Motor neuron (in vitro differentiated cells): Measurements from ENCODE around the gene POU2AF1. TPM values are rescaled to one million over a fixed set of nuclear protein-coding genes. Genes with fewer than 3 reads are reported as not detected.

Experiments used
- ATAC-seq, 8 experiments: fragments of 200-7000 bp; cut with Tn5 transposase; replicated peaks in 6 of 8; 2 replicates each; pipeline ENCODE4 v1.8.0; 2021; ENCODE audit warnings: mild to moderate bottlenecking in 8 of 8, moderate library complexity in 8 of 8
- H3K27ac ChIP-seq, 2 donors: fragments of 250-450 bp; sonication (Bioruptor Pico); 2 replicates each; pipeline ENCODE4 v1.9.0; 2021; ENCODE audit warnings: antibody characterized with exemption in 2 of 2, mild to moderate bottlenecking in 2 of 2, moderate library complexity in 1 of 2
- H3K4me1 ChIP-seq, 2 donors: fragments of 250-450 bp; sonication (Bioruptor Pico); replicated peaks in 1 of 2; 2 replicates each; pipeline ENCODE4 v1.6.1; 2021; ENCODE audit warnings: antibody characterized with exemption in 2 of 2, mild to moderate bottlenecking in 2 of 2, moderate library complexity in 1 of 2
- H3K4me3 ChIP-seq, 5 donors: fragments of 250-450 bp; sonication (Bioruptor Pico); 2 replicates each; pipeline ENCODE4 v1.9.0; 2021; ENCODE audit warnings: antibody characterized with exemption in 5 of 5, mild to moderate bottlenecking in 5 of 5, moderate library complexity in 4 of 5
- WGBS, 10 experiments: fragments of 450-650 bp; shearing (Covaris generic); methylation state at CpG; one replicate each; pipeline ENCODE4 v1.0.0; 2022; 5-methylcytosine and 5-hydroxymethylcytosine counted together
- in situ Hi-C, 9 experiments: fragments of 400-800 bp; cut with MboI; loops; one replicate each; pipeline ENCODE4 v1.15.0; 2021; ENCODE audit warnings: low sequenced_read_pairs in 9 of 9, low pct_unique_long_range_greater_than_20kb in 2 of 9; ENCODE audit not compliant: unreplicated experiment in 9 of 9
- total RNA-seq, 8 experiments: library from RNA; unstranded; fragments of 300-600 nt; gene quantifications; 2 replicates each; pipeline versions ENCODE4 v1.2.3 to v1.2.4, GENCODE V29; 2022

Gene POU2AF1
- total RNA-seq, 8 experiments from 2014 or later = 0.05 to 1.0 (median 0.35) TPM; not detected in 2

DNA sequence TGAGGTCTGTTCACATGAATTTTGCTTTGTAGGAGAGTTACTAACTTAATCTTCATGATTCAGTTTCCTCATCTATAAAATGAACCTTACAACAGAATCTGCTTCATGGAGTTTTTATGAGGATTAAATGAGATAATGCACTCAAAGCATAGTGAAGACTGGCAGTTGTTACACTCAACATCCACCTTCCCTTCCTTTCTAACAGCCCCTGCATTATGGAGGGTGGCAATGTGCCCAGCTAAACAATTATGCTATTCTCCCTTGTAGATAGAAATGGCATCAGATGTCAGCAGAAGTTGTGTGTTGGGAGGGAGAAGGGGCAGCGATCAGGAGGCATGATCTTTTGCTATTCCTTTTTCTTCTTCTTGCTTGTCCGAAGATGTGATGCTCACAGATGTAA lies 6.5 kb downstream of the POU2AF1 start:
- in situ Hi-C loops = no loop called here
- no peak overlapping the region for H3K4me3 ChIP-seq
- H3K4me1 ChIP-seq = no peaks in the 10 kb centered on the region
- ATAC-seq = no peak
- no peak overlapping the region for H3K27ac ChIP-seq
- WGBS, 10 experiments = 57 to 92% (median 73%) methylated on average over 1 to 2 of the region's 2 CpGs; no CpG with 5 or more reads in 3 of the 10 experiments

DNA sequence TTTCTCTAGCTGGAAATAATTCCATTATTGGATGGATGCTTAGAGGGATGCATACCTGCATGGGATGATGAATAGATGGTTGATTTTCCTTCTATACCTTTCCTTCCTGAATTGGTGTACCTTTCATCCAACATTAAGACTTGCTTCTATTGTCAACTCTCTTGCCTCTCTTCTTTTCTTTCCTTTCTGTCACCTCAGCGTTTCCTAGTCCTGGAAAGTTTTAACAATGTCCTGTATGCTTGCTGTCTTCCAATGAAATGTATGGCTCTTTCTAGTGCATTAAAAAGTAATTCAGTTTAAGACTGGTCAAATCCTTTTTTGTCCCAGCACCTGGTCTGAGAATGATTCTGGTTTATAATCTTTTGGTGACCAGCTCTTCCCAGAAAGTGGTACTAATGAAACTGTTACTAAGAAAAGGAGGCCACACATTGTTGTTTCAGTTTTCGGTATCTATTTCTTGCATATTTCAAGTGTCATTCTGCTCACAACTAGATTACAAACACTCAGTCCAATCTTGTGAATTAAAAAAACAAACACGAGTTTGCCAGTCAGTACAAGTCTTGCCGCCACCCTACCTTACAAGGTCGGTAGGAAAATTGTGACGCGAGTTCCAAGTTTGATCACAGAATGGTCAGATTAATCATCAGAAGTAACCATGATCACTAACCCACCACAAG lies 8.0 kb downstream of the POU2AF1 start:
- Histone ChIP-seq H3K27ac (no peak overlapping the region), H3K4me3 (no peak overlapping the region), H3K4me1 (no peaks in the 10 kb centered on the region)
- ATAC-seq = no peak
- WGBS, 10 experiments = 36 to 86% (median 73%) methylated on average over 1 to 7 of the region's 7 CpGs
- in situ Hi-C loops = no loop called here

DNA sequence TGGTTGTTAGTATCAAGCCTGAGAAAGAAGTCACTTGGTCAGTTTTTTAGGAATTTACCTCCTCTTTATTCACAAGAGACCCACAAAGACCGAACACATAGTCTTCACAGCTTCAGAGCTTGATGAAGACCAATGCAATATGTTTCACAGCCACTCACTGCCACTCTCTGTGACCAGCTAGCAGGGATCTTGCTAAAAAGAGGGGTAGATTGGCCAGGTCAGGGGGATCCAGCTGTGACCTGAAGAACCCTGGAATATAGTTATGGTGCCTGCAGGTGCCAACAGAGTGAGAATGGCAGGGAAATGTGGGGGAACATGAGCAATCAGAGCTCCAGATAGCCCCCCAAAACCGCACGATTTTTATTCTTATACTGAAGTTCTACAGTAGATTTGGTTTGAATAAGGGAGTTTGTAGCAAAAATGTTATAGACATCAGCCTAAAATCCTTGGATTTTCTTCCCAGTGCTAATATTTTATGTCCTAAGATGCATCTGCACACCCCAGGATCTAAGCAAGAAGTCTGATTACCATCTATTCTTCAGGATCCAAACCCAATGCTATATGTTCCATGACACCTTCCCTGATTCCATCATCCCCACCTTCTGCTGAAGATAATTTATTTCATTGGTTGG lies 8.7 kb downstream of the POU2AF1 start:
- 43 to 88% (median 63%) methylated on average over 1 to 3 of the region's 3 CpGs; no CpG with 5 or more reads in 2 of the 10 experiments for WGBS, 10 experiments
- in situ Hi-C loops = no loop called here
- Histone ChIP-seq H3K4me1 (no peaks in the 10 kb centered on the region), H3K27ac (no peak overlapping the region), H3K4me3 (no peak overlapping the region)
- no peak for ATAC-seq

DNA sequence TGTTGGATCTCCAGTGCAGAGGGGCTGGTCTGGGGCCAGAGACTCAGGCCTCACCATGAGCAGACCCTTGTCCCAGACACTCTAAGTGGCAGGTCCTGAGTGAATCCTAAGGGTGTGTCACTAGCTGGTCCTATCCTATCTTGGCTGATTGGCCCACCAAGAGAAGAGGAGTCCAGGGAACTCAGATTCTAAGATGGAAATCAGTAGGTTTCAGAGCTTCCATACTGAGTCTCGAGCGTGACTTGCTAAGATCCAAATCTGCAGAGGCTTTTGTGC lies 10.9 kb downstream of the POU2AF1 start:
- H3K27ac ChIP-seq = no peak overlapping the region
- 64 to 100% (median 76%) methylated on average over 2 of the region's 2 CpGs; no CpG with 5 or more reads in 5 of the 10 experiments for WGBS, 10 experiments
- ATAC-seq = no peak
- in situ Hi-C loops = no loop called here
- H3K4me3 ChIP-seq = no peak overlapping the region
- no peaks in the 10 kb centered on the region for H3K4me1 ChIP-seq

DNA sequence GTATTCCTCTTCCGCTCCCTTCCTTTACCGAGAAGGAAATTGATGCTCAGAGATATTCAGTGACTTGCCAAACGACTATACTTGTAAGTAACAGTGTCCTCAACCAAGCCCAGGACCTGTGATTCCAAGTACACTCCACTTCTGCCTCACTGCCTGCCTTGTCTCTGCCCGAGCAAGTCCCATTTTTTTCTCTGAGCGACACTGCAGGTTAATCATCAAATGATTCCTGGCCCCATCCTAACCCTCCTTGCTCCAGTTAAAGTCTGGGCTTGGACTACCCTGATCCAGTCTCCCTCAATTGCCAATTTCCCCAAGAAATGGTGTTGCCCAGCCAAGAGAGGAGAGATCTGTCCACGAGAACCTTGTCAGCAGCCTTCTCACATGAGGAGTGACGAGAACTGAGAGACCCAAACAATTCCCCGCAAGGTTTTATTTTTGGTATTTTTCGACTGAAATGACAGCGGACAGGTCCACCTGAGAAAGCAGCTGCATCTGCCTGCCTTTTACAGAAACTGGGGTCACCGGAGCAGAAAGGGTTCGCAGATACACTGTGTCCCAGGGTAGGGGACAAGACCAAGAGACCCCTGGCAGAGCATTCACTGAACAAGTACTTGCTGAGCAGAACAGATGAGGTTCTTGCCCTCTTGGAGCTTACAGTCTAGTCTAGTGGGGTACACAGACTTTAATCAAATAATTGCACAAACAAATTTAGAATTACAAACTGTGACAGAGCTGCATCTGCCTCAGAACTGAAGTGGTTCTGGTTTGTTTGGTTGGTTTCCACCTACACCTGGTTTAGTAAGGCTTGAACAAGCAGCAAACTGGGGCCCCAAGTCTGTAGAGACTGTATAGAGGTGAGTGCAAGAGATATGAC lies 11.4 kb downstream of the POU2AF1 start:
- H3K4me1 ChIP-seq = no peaks in the 10 kb centered on the region
- ATAC-seq = no peak
- H3K27ac ChIP-seq = no peak overlapping the region
- H3K4me3 ChIP-seq = no peak overlapping the region
- 57 to 100% (median 92%) methylated on average over 1 to 10 of the region's 12 CpGs; no CpG with 5 or more reads in 2 of the 10 experiments for WGBS, 10 experiments
- in situ Hi-C loops = no loop called here

DNA sequence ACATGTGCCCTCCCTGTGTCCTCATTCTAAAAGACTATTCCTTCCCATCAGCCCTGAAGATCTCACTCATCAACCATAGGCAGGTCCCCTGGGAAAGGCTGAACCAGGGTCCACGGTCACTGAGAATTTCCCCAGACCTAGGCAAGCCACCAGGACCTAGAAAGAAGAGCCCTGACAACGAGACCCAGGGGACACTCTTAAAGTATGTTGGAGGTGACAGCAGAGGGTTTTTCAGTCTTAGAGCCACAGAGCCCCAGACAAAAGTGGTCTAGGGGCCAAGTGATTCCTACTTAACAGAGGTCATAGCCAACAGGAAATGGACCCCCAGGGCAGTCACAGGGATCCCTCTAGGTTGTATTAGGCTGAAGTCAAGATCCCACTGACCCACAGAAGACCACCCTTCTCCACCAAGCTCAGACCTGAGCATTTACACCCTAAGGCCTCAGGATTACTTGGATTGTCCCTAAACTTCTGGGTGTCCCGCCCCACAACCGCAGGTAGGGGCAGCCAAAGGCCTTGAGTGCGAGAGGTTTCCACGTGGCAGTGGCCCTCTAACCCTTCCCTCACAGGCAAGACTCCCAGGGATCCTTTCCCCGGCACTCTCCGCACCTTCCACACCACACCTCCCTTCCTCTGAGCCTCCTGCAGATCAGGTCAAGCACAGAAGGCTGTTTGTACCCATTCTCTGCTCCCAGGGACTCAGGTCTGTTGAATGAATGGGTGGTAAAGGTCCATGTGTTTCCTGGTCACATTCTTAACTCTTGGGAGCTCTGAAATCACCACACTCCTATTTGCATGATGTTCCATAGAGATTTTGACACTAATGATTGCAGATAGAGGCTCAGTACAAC lies 12.3 kb downstream of the POU2AF1 start:
- no peak overlapping the region for H3K4me3 ChIP-seq
- WGBS, 10 experiments = 18 to 100% (median 82%) methylated on average over 1 to 4 of the region's 8 CpGs; no CpG with 5 or more reads in 3 of the 10 experiments
- in situ Hi-C loops = no loop called here
- ATAC-seq = no peak
- no peak overlapping the region for H3K27ac ChIP-seq
- no peaks in the 10 kb centered on the region for H3K4me1 ChIP-seq

DNA sequence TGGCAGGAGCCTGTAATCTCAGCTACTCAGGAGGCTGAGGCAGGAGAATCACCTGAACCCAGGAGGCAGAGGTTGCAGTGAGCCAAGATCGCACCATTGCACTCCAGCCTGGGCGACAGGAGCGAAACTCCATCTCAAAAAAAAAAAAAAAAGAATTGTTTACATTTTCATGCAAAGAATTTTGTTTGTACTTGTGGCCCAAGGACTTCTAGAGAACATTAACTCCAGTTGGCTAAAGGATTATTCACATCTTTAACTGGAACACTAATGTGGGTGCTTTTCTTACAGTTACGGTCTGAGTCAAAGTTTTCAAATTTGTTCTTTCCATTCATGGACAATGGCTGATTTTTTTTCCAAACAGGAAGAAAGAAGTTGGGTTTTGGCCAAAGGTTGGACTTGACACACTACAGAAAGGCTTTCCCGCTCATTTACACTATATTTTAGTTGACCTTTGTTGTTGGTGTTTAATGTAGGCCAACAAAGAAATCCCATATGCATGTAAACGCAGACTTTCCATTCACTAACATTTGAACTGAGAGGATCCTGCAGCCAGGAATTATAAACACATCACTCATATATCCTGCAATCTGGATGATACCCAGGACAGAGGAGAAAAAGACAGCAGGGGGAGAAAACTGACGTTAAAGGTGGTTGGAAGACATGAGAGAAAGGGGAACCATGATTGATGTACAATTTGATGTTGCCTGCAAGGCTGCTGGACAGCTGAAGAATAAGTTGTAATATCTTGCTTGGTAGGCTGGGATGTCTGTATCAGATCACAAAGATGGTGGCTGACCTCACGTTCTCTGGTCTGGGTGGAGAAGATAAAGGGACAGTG lies 13.1 kb downstream of the POU2AF1 start:
- Histone ChIP-seq H3K4me3 (no peak overlapping the region), H3K27ac (no peak overlapping the region), H3K4me1 (no peaks in the 10 kb centered on the region)
- 47 to 100% (median 80%) methylated on average over 2 to 7 of the region's 8 CpGs for WGBS, 10 experiments
- in situ Hi-C loops = no loop called here
- no peak for ATAC-seq

DNA sequence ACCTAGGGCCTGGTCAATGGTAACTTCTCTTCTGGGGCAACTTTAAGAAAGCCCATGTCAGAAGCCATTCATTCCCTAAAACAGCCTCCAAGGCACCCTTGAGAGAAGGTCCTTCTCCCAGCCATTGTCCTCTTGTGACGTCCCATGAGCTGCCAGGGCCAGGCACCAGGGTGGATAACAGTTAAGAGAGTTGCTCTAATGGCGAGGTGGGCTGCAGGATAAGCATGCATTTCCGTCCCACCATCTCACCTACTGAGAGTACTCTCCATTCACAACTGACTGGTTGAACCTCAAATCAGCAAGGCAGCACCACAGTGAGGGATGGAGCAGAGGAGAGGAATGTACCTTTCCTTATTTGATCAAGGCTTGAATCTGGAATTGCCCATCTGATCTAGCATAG lies 14.6 kb downstream of the POU2AF1 start:
- ATAC-seq = no peak
- no peak overlapping the region for H3K27ac ChIP-seq
- in situ Hi-C loops = no loop called here
- no peaks in the 10 kb centered on the region for H3K4me1 ChIP-seq
- WGBS, 10 experiments = 24 to 86% (median 63%) methylated on average over 1 to 3 of the region's 3 CpGs; no CpG with 5 or more reads in 6 of the 10 experiments
- no peak overlapping the region for H3K4me3 ChIP-seq

DNA sequence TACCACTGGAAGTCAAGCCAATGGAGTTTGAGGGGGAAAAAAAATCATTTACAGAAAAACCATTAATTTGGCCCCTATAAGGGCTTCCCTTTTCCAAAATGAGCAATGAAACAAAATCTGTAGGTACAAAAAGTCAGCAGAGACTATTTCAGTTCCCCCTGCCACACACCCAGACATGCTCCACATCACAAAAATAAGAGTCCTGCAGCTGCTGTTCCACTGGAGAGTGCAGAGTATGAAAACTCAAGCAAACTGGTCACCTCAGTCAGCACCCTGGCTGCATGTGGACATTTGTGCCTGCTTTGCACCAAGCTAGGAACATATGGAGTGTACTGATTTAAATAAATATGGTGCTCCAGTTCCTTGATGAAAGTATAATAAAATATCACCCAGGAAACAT lies 15.1 kb downstream of the POU2AF1 start:
- Histone ChIP-seq H3K4me3 (no peak overlapping the region), H3K27ac (no peak overlapping the region), H3K4me1 (no peaks in the 10 kb centered on the region)
- in situ Hi-C loops = no loop called here
- ATAC-seq = no peak

DNA sequence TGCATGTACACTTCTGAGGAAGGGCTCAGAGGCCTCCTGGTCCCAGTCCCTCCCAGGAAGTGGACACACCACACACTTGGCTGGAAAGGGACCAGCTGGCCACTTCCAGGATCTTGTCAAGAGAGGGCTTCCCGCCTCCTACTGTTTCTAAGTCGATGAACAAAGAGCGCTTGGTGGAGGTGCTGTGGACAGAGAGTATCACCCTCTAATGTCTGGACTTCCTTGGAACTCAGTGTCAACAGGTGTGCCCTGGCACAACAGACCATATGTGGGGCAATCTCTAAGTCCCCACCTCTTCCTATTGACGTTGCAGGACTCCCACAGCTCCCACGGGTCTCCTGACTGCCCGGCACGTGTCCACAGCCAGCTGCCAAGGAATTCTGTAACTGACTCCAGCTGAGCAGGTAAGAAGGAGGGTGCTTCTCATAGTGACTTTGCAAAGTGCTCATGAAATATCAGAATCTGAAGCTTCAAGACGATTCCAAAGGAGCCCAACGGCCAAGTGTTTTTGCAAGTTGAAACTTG lies 16.1 kb downstream of the POU2AF1 start:
- WGBS, 10 experiments = 0 to 100% (median 82%) methylated on average over 1 to 8 of the region's 9 CpGs; no CpG with 5 or more reads in 1 of the 10 experiments
- ATAC-seq = no peak
- in situ Hi-C loops = no loop called here
- Histone ChIP-seq H3K4me3 (no peak overlapping the region), H3K27ac (no peak overlapping the region), H3K4me1 (no peaks in the 10 kb centered on the region)

DNA sequence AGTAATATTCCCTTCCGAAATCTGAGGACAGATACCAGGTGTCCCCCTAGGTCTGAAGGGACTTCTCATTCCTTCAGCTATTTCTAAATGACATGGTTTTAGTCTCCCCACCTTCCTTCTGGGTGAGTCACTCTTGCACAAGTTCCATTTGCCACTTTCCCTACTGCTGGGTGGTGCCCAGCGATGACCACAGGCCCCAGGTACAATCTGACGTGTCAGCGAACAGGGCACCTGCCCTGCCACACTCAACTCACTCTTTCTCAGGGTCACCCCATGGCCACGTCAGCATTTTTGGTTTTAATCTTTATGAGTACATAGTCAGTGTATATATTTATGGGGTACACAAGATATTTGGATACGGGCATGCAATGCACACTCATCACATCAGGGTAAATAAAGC lies 17.2 kb downstream of the POU2AF1 start:
- ATAC-seq = no peak
- H3K4me1 ChIP-seq = no peaks in the 10 kb centered on the region
- H3K4me3 ChIP-seq = no peak overlapping the region
- WGBS, 10 experiments = 60 to 100% (median 83%) methylated on average over 1 to 6 of the region's 6 CpGs; no CpG with 5 or more reads in 2 of the 10 experiments
- H3K27ac ChIP-seq = no peak overlapping the region
- in situ Hi-C loops = no loop called here
